Mesendoderm (in vitro differentiated cells): ENCODE results near the gene PXMP4.
A peak's percentile ranks its signal among the peaks of the same experiment; 100 is the strongest.

ENCODE experiments used
- DNase-seq: peaks from one replicate; pipeline ENCODE4 v3.0.0; 2013
- H2AK5ac ChIP-seq: 2 replicates; pipeline ENCODE4 v1.6.1; 2013; ENCODE audit warnings: low read length, inconsistent platforms
- H2BK120ac ChIP-seq: 2 replicates; pipeline ENCODE4 v1.6.1; 2013; ENCODE audit warnings: low read depth, mild to moderate bottlenecking, low read length, moderate library complexity, mixed read lengths
- H2BK15ac ChIP-seq: replicated peaks from 2 replicates; pipeline ENCODE4 v1.6.1; 2013; ENCODE audit warnings: low read depth, mild to moderate bottlenecking, moderate library complexity
- H2BK5ac ChIP-seq: 2 replicates; pipeline ENCODE4 v1.6.1; 2013; ENCODE audit warnings: low read length, inconsistent platforms
- H3K18ac ChIP-seq: 2 replicates; pipeline ENCODE4 v1.6.1; 2013; ENCODE audit warnings: mild to moderate bottlenecking, low read length, mixed read lengths
- H3K23ac ChIP-seq: one replicate; pipeline ENCODE4 v1.6.1; 2013; ENCODE audit warnings: low read length
- H3K27ac ChIP-seq: 2 replicates; pipeline ENCODE4 v1.5.1; 2013; ENCODE audit warnings: low read depth, mild to moderate bottlenecking, inconsistent platforms, low read length, moderate library complexity
- H3K27me3 ChIP-seq: 2 replicates; pipeline ENCODE4 v1.6.1; 2013; ENCODE audit warnings: low read length, control low read depth, mild to moderate bottlenecking, inconsistent platforms; ENCODE audit not compliant: insufficient read depth, poor library complexity
- H3K36me3 ChIP-seq: 2 replicates; pipeline ENCODE4 v1.6.1; 2013; ENCODE audit warnings: low read length, inconsistent platforms; ENCODE audit not compliant: control insufficient read depth, insufficient read depth
- H3K4ac ChIP-seq: one replicate; pipeline ENCODE4 v1.6.1; 2013; ENCODE audit warnings: low read depth, mild to moderate bottlenecking, low read length, moderate library complexity
- H3K4me1 ChIP-seq: 2 replicates; pipeline ENCODE4 v1.6.1; 2013; ENCODE audit warnings: low read depth, low read length, inconsistent platforms; ENCODE audit not compliant: control insufficient read depth
- H3K4me2 ChIP-seq: 2 replicates; pipeline ENCODE4 v1.6.1; 2013; ENCODE audit warnings: low read length
- H3K4me3 ChIP-seq: 2 replicates; pipeline ENCODE4 v1.5.1; 2013; ENCODE audit warnings: mild to moderate bottlenecking, low read length
- H3K56ac ChIP-seq: one replicate; pipeline ENCODE4 v1.6.1; 2013; ENCODE audit warnings: low read length
- H3K79me1 ChIP-seq: 2 replicates; pipeline ENCODE4 v1.6.1; 2013; ENCODE audit warnings: low read length, inconsistent platforms
- H3K79me2 ChIP-seq: 2 replicates; pipeline ENCODE4 v1.6.1; 2013; ENCODE audit warnings: mild to moderate bottlenecking, low read length; ENCODE audit not compliant: control insufficient read depth, insufficient read depth
- H3K9ac ChIP-seq: 2 replicates; pipeline ENCODE4 v1.6.1; 2013; ENCODE audit warnings: low read length, inconsistent platforms
- H4K5ac ChIP-seq: one replicate; pipeline ENCODE4 v1.6.1; 2013; ENCODE audit warnings: low read length
- H4K8ac ChIP-seq: one replicate; pipeline ENCODE4 v1.6.1; 2013; ENCODE audit warnings: low read depth, mild to moderate bottlenecking, control low read depth, low read length, moderate library complexity
- WGBS: extraction: QIAGEN DNeasy Blood & Tissue Kit; methylation state at CpG from one replicate; pipeline ENCODE4 v1.1.7; 2013; ENCODE audit warnings: low lambda C conversion rate, missing lambda C conversion rate; ENCODE audit not compliant: insufficient coverage; ENCODE audit errors: extremely low coverage; 5-methylcytosine and 5-hydroxymethylcytosine counted together

Gene PXMP4

DNA sequence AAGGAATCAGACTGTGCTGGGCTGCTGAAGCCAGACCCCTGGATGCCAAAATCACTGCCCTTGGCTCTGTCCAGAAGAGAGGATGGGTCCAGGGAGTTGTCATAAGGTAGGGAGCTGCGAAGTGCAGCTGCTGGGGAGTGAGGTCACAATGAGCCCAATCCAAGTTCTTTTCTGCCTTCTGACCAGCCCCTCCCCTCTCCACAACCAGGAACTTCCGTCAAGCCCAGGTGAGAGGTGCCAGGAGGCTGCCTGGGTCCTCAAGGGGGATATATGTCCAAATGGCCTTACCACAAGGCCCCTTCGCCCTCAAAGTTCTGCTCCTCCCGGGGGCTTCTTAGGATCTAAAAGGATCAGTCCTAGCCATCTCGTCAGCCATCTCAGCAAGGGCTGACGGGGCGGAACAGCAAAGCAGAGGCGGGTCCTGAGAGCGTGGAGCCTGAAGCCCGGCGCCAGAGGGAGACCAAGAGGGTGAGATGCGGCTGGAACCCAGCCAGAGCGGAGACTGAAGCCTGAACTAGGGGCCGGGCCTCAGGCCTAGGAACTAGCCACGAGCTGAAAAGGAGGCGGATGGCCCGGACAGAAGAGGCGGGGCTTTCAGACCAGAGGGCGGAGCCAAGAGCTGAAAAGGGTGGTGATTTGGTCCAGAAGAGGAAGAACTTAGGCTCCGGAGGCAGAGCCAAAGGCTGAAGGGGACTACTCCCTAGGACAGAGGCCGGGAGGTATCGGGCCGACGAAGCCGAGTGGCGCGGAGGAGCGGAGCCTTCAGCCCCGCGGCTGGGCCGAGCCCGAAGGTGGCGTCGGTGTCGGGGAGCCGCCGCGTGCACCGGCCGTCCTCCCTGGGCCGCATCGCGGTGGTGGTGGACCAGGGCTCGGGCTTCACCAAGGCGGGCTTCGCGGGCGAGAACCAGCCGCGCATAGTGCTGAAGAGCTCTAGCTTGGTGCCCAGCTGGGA is 53.5 kb downstream of the PXMP4 start, which contains the start of gene ACTL10:
Gene ACTL10, plus strand, starts transcription at position 651 of the 952 bp plus-strand sequence. CDS start 555 bp downstream, outside the sequence.
- no CpG with 5 or more reads among the region's 50 CpGs for WGBS
- Histone ChIP-seq H3K27me3 (no peaks in the 10 kb centered on the region), H3K4me3 (no peak within 1 kb of the TSS), H3K4me1 (peaks cover 8% of the 10 kb centered on the region), H3K18ac (no peak within 1 kb of the TSS), H3K36me3 (peaks cover 5% of the 10 kb centered on the region), H3K4ac (no peak within 1 kb of the TSS), H2BK15ac (no peak within 1 kb of the TSS), H3K4me2 (peak within 1 kb of the TSS; percentile 42), H3K27ac (no peak within 1 kb of the TSS), H3K9ac (peak within 1 kb of the TSS; percentile 66), H2AK5ac (no peak within 1 kb of the TSS), H4K8ac (no peak within 1 kb of the TSS), H3K23ac (no peak within 1 kb of the TSS), H3K79me1 (no peaks in the 10 kb centered on the region), H3K56ac (peak within 1 kb of the TSS; percentile 84), H4K5ac (no peak within 1 kb of the TSS), H3K79me2 (no peaks in the 10 kb centered on the region), H2BK120ac (no peak within 1 kb of the TSS), H2BK5ac (no peak within 1 kb of the TSS)
- peak; percentile 95 for DNase-seq

GRCh38 chr20:33664762-33665144 is 55.4 kb downstream of the PXMP4 start:
- peaks cover 3% of the 10 kb centered on the region for H3K36me3 ChIP-seq
- H2BK5ac ChIP-seq: no peak overlapping the region
- H2BK120ac ChIP-seq: no peak overlapping the region
- H3K4me1 ChIP-seq: peaks cover 8% of the 10 kb centered on the region
- no peak overlapping the region for H4K5ac ChIP-seq
- H3K56ac ChIP-seq: no peak overlapping the region
- no peak overlapping the region for H3K9ac ChIP-seq
- no peaks in the 10 kb centered on the region for H3K27me3 ChIP-seq
- no peak overlapping the region for H3K4me3 ChIP-seq
- H3K79me1 ChIP-seq: no peaks in the 10 kb centered on the region
- no peak overlapping the region for H3K4ac ChIP-seq
- no peak overlapping the region for H4K8ac ChIP-seq
- peak overlapping the region; percentile 11 for H2AK5ac ChIP-seq
- H3K79me2 ChIP-seq: no peaks in the 10 kb centered on the region
- H3K18ac ChIP-seq: no peak overlapping the region
- no peak overlapping the region for H2BK15ac ChIP-seq
- H3K23ac ChIP-seq: no peak overlapping the region
- DNase-seq: no peak
- no peak overlapping the region for H3K27ac ChIP-seq
- no peak overlapping the region for H3K4me2 ChIP-seq
- no CpG with 5 or more reads among the region's 2 CpGs for WGBS

DNA sequence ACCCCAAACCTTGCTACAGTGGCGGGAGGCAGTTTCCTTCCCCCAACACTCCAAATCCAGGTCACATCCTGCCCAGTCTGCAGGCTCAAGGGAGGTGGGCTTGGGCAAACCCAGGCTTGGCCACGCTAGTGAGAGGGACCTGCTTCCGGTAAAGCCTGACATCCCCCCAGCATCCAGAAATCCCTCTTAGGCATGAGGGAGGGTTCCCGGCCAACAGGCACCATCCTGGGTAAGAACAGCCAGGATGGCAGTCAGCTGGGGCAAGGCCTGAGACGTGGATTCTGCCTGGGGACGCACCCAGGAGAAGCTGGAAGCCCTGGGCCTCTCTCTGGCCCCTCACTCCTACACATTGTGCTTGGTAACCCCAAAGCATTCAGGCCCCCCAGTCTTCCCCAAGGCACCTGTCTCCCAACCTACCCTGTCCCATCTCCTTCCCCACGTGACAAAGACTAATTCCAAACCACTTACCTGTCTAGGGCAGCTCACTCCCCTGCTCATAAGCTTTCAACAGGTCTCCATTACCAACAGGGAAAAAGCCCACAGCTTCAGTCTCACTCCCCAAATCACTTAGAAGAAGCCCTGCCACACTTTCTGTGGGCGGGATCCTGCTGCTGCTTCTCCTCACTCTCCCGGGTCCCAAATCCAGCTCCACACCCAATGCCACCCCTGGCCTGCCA is 55.9 kb downstream of the PXMP4 start:
- Histone ChIP-seq H2BK5ac (peak overlapping the region; percentile 54), H4K8ac (no peak overlapping the region), H2BK15ac (no peak overlapping the region), H3K27ac (peak overlapping the region; percentile 71), H3K27me3 (no peaks in the 10 kb centered on the region), H4K5ac (peak overlapping the region; percentile 10), H2AK5ac (peak overlapping the region; percentile 17), H3K4me1 (peaks cover 8% of the 10 kb centered on the region), H3K79me1 (no peaks in the 10 kb centered on the region), H3K4me2 (peak overlapping the region; percentile 45), H3K36me3 (peaks cover 3% of the 10 kb centered on the region), H2BK120ac (no peak overlapping the region), H3K79me2 (no peaks in the 10 kb centered on the region), H3K4ac (peak overlapping the region; percentile 18), H3K56ac (peak overlapping the region; percentile 98), H3K18ac (peak overlapping the region; percentile 41), H3K23ac (peak overlapping the region; percentile 98), H3K9ac (peak overlapping the region; percentile 94), H3K4me3 (peak overlapping the region; percentile 10)
- peak; percentile 37 for DNase-seq
- no CpG with 5 or more reads among the region's 9 CpGs for WGBS

DNA sequence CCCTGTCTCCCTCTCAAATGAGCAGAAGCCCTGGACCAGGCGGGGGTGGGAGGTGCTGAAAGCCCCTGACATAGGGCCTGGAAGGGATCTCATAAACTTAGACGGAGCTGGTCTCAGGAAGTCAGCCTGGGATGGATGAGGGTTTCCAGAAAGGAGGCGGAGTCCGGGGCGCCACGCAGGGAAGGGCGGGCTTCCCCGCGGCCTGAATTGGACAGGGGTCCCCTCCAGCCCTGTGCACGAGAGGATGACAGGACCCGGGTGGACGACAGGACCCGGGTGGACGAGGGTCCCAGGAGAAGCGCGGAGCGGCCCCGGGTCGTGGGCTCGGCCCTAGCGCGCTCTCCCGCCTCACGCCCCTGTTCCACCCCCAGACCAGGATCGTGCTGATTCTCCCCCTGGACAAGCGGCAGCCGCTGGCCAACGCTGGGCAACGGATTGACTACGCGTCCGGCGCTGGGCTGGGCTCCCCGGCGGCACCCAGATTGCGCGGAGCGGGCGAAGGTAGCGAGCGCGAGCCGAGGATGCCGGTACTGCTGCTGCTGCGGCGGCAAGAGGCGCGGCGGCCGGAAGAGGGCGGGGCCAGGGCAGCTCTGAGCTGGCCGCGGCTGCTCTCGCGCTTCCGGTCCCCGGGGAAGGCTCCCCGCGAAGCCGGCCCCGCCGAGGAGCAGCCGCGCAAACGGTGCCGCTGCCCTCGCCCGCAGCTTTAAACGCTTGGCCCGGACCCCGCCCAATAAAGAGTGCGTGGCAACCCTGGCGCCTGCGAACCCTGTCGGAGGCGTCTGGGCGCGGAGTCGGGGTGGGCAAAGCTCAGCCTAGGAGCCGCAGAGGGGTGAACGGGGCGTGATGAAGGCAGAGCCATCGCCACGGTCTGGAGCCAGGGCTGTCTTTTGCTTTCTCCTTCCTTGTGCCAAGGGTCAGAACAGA is 56.7 kb downstream of the PXMP4 start:
- Histone ChIP-seq H3K56ac (peak overlapping the region; percentile 98), H3K27ac (peak overlapping the region; percentile 71), H2BK15ac (no peak overlapping the region), H2AK5ac (no peak overlapping the region), H3K4me2 (peak overlapping the region; percentile 70), H4K5ac (peak overlapping the region; percentile 10), H3K4me1 (peaks cover 8% of the 10 kb centered on the region), H3K23ac (peak overlapping the region; percentile 98), H3K27me3 (no peaks in the 10 kb centered on the region), H2BK120ac (no peak overlapping the region), H3K4ac (peak overlapping the region; percentile 83), H3K18ac (peak overlapping the region; percentile 51), H2BK5ac (peak overlapping the region; percentile 54), H3K36me3 (peaks cover 2% of the 10 kb centered on the region), H3K79me1 (no peaks in the 10 kb centered on the region), H3K9ac (peak overlapping the region; percentile 94), H4K8ac (no peak overlapping the region), H3K4me3 (peak overlapping the region; percentile 63), H3K79me2 (no peaks in the 10 kb centered on the region)
- no CpG with 5 or more reads among the region's 84 CpGs for WGBS
- DNase-seq: peak; percentile 81

GRCh38 chr20:33662172-33662571 is 57.9 kb downstream of the PXMP4 start, which contains the start of gene C20orf144:
C20orf144 (plus strand) TSS chr20:33662327; CDS start chr20:33662346, 19 bp downstream.
- H3K23ac ChIP-seq: peak within 1 kb of the TSS; percentile 81
- no peak within 1 kb of the TSS for H4K8ac ChIP-seq
- H3K4me1 ChIP-seq: peaks cover 8% of the 10 kb centered on the region
- no peaks in the 10 kb centered on the region for H3K79me2 ChIP-seq
- DNase-seq: no peak
- H3K9ac ChIP-seq: peak within 1 kb of the TSS; percentile 94
- peak within 1 kb of the TSS; percentile 98 for H3K56ac ChIP-seq
- H4K5ac ChIP-seq: no peak within 1 kb of the TSS
- H2BK120ac ChIP-seq: no peak within 1 kb of the TSS
- peak within 1 kb of the TSS; percentile 51 for H3K18ac ChIP-seq
- H3K4ac ChIP-seq: no peak within 1 kb of the TSS
- no CpG with 5 or more reads among the region's 10 CpGs for WGBS
- H3K4me2 ChIP-seq: peak within 1 kb of the TSS; percentile 70
- H2BK15ac ChIP-seq: no peak within 1 kb of the TSS
- H2AK5ac ChIP-seq: no peak within 1 kb of the TSS
- H3K4me3 ChIP-seq: peak within 1 kb of the TSS; percentile 63
- H2BK5ac ChIP-seq: no peak within 1 kb of the TSS
- no peaks in the 10 kb centered on the region for H3K27me3 ChIP-seq
- no peaks in the 10 kb centered on the region for H3K79me1 ChIP-seq
- peaks cover 2% of the 10 kb centered on the region for H3K36me3 ChIP-seq
- peak within 1 kb of the TSS; percentile 60 for H3K27ac ChIP-seq
